H1 (cell line): ENCODE results near the gene PARP1. TPM values are rescaled to one million over a fixed set of nuclear protein-coding genes. Genes with fewer than 3 reads are reported as not detected.

ENCODE experiments used
- CTCF ChIA-PET: fragments of 300-600 bp; sonication (Branson Sonifier 250); formaldehyde crosslinking; loops from one replicate; lab custom pipeline; 2021; ENCODE audit not compliant: partially characterized antibody; lab: Charles Lee
- POLR2A ChIA-PET: fragments of 300-600 bp; sonication (Branson Sonifier 250); formaldehyde crosslinking; loops from one replicate; lab custom pipeline; 2021; ENCODE audit warnings: inconsistent platforms; ENCODE audit not compliant: partially characterized antibody; lab: Charles Lee
- DNase-seq, 2 experiments: peaks; one replicate each; pipeline versions ENCODE4 v3.0.0 to v3.0.0-alpha.2; 2010 to 2022; ENCODE audit warnings: low spot score in 2 of 2, low read depth in 1 of 2, mixed read lengths in 1 of 2
- FAIRE-seq: peaks from 2 replicates; lab custom pipeline; 2011; peaks lifted over from hg19 to GRCh38; lab: Jason Lieb, UNC
- H2AFZ ChIP-seq: 2 replicates; pipeline ENCODE4 v1.8.1; 2012; ENCODE audit warnings: low read length, inconsistent platforms
- H2AK5ac ChIP-seq: 2 replicates; pipeline ENCODE4 v1.6.1; 2013; ENCODE audit warnings: low read depth, low read length
- H2BK120ac ChIP-seq: replicated peaks from 2 replicates; pipeline ENCODE3; 2013; ENCODE audit warnings: low read depth, low read length, inconsistent platforms
- H2BK12ac ChIP-seq: 2 replicates; pipeline ENCODE4 v1.6.1; 2013; ENCODE audit warnings: low read depth, low read length
- H2BK15ac ChIP-seq: 2 replicates; pipeline ENCODE4 v1.6.1; 2013; ENCODE audit warnings: low read length
- H2BK20ac ChIP-seq: 2 replicates; pipeline ENCODE4 v1.6.1; 2013; ENCODE audit warnings: low read length
- H2BK5ac ChIP-seq: 2 replicates; pipeline ENCODE4 v1.6.1; 2013; ENCODE audit warnings: low read depth, low read length
- H3K14ac ChIP-seq: 2 replicates; pipeline ENCODE4 v1.6.1; 2013; ENCODE audit warnings: inconsistent platforms; ENCODE audit not compliant: insufficient read length
- H3K18ac ChIP-seq: 2 replicates; pipeline ENCODE4 v1.6.1; 2013; ENCODE audit warnings: low read length; ENCODE audit errors: extremely low read depth
- H3K23ac ChIP-seq: 2 replicates; pipeline ENCODE4 v1.6.1; 2013; ENCODE audit warnings: inconsistent platforms; ENCODE audit not compliant: insufficient read length
- H3K23me2 ChIP-seq: 2 replicates; pipeline ENCODE4 v1.6.1; 2013; ENCODE audit warnings: low read depth, low read length
- H3K27ac ChIP-seq: 2 replicates; pipeline ENCODE4 v1.6.1; 2011; ENCODE audit warnings: low read depth, low read length, inconsistent platforms
- H3K27me3 ChIP-seq, 4 experiments: replicated peaks in 1 of 4; 1 replicate in 1 of 4; 2 replicates in 3 of 4; pipeline versions ENCODE4 v1.6.1 to v1.8.1; 2011 to 2013; ENCODE audit warnings: low read length in 3 of 4, mild to moderate bottlenecking in 3 of 4, inconsistent platforms in 2 of 4, mixed read lengths in 2 of 4, moderate library complexity in 1 of 4; ENCODE audit not compliant: control insufficient read depth in 3 of 4, insufficient read depth in 3 of 4; ENCODE audit errors: extremely low read depth in 1 of 4
- H3K36me3 ChIP-seq, 4 experiments: 2 replicates each; pipeline versions ENCODE4 v1.6.1 to v1.8.1; 2011 to 2013; ENCODE audit warnings: mild to moderate bottlenecking in 4 of 4, low read length in 3 of 4, moderate library complexity in 2 of 4, control low read depth in 1 of 4, inconsistent platforms in 1 of 4; ENCODE audit not compliant: insufficient read depth in 4 of 4, control insufficient read depth in 2 of 4
- H3K4ac ChIP-seq: replicated peaks from 2 replicates; pipeline ENCODE3; 2013; ENCODE audit warnings: low read length, low read depth, mixed read lengths, inconsistent platforms; ENCODE audit not compliant: insufficient read length
- H3K4me1 ChIP-seq, 4 experiments: replicated peaks in 1 of 4; 1 replicate in 1 of 4; 2 replicates in 3 of 4; pipeline versions ENCODE4 v1.6.1 to v1.8.1; 2011 to 2013; ENCODE audit warnings: low read length in 3 of 4, inconsistent platforms in 2 of 4, mixed read lengths in 1 of 4; ENCODE audit not compliant: insufficient read depth in 4 of 4, control insufficient read depth in 3 of 4
- H3K4me2 ChIP-seq, 2 experiments: 2 replicates each; pipeline versions ENCODE4 v1.6.1 to v1.8.1; 2011 to 2013; ENCODE audit warnings: low read depth in 2 of 2, low read length in 2 of 2, control low read depth in 1 of 2, inconsistent platforms in 1 of 2, mild to moderate bottlenecking in 1 of 2; ENCODE audit not compliant: insufficient read depth in 1 of 2
- H3K4me3 ChIP-seq, 4 experiments: fragments of 200-600, 300-600 bp in 1 of 4; sonication (generic), shearing (Covaris generic), sonication (Bioruptor Twin) in 1 of 4; 2 replicates each; pipeline versions ENCODE4 v1.5.1 to v1.8.1; 2011 to 2016; ENCODE audit warnings: low read length in 4 of 4, low read depth in 3 of 4, control low read depth in 2 of 4, inconsistent platforms in 2 of 4, mild to moderate bottlenecking in 2 of 4, mixed read lengths in 1 of 4, moderate library complexity in 1 of 4; ENCODE audit not compliant: insufficient read depth in 2 of 4; ENCODE audit errors: extremely low read depth in 1 of 4
- H3K56ac ChIP-seq: replicated peaks from 2 replicates; pipeline ENCODE3; 2013; ENCODE audit warnings: low read depth, mild to moderate bottlenecking, mixed read lengths, low read length, inconsistent platforms; ENCODE audit not compliant: insufficient read length
- H3K79me1 ChIP-seq: 2 replicates; pipeline ENCODE4 v1.6.1; 2013; ENCODE audit warnings: low read depth, low read length, control low read depth
- H3K79me2 ChIP-seq, 2 experiments: 2 replicates each; pipeline versions ENCODE4 v1.6.1 to v1.8.1; 2012 to 2013; ENCODE audit warnings: low read length in 2 of 2, mild to moderate bottlenecking in 2 of 2, inconsistent platforms in 1 of 2; ENCODE audit not compliant: insufficient read depth in 2 of 2, control insufficient read depth in 1 of 2
- H3K9ac ChIP-seq, 4 experiments: replicated peaks in 1 of 4; 1 replicate in 1 of 4; 2 replicates in 3 of 4; pipeline versions ENCODE4 v1.6.1 to v1.8.1; 2011 to 2013; ENCODE audit warnings: low read depth in 3 of 4, low read length in 3 of 4, control low read depth in 2 of 4, mild to moderate bottlenecking in 2 of 4, moderate library complexity in 2 of 4, inconsistent platforms in 1 of 4; ENCODE audit errors: extremely low read depth in 1 of 4
- H3K9me3 ChIP-seq, 2 experiments: 2 replicates each; pipeline versions ENCODE4 v1.6.1 to v1.8.1; 2012 to 2013; ENCODE audit warnings: mild to moderate bottlenecking in 2 of 2, moderate library complexity in 2 of 2, control low read depth in 1 of 2, inconsistent platforms in 1 of 2, low read depth in 1 of 2, low read length in 1 of 2, mixed read lengths in 1 of 2; ENCODE audit not compliant: insufficient read depth in 2 of 2
- H4K20me1 ChIP-seq, 2 experiments: replicated peaks in 1 of 2; 2 replicates each; pipeline versions ENCODE3 to v1.8.1; 2011 to 2013; ENCODE audit warnings: inconsistent platforms in 2 of 2, low read length in 2 of 2, mild to moderate bottlenecking in 1 of 2; ENCODE audit not compliant: insufficient read depth in 2 of 2, control insufficient read depth in 1 of 2
- H4K5ac ChIP-seq: 2 replicates; pipeline ENCODE4 v1.6.1; 2013; ENCODE audit warnings: low read length, low read depth, mixed read lengths, inconsistent platforms; ENCODE audit not compliant: insufficient read length
- H4K8ac ChIP-seq: 2 replicates; pipeline ENCODE4 v1.8.0; 2013; ENCODE audit warnings: mild to moderate bottlenecking, moderate library complexity, low read length, inconsistent platforms; ENCODE audit not compliant: insufficient read depth; ENCODE audit errors: extremely low read depth
- H4K91ac ChIP-seq: replicated peaks from 2 replicates; pipeline ENCODE3; 2013; ENCODE audit warnings: low read length, mixed read lengths, inconsistent platforms; ENCODE audit not compliant: insufficient read length
- CEBPB ChIP-seq: IDR thresholded peaks from 2 replicates; pipeline ENCODE4 v1.6.1; 2012; ENCODE audit warnings: low read depth, low read length
- HDAC2 ChIP-seq, 2 experiments: fragments of 300-600 bp in 1 of 2; sonication (generic) in 1 of 2; IDR thresholded peaks; 2 replicates each; pipeline ENCODE4 v1.6.1; 2011 to 2012; ENCODE audit warnings: low read depth in 2 of 2, low read length in 2 of 2, mild to moderate bottlenecking in 2 of 2, moderate library complexity in 2 of 2, borderline replicate concordance in 1 of 2, inconsistent platforms in 1 of 2
- SP2 ChIP-seq: IDR thresholded peaks from 2 replicates; pipeline ENCODE4 v1.6.1; 2012; ENCODE audit warnings: mild to moderate bottlenecking, low read length, inconsistent platforms
- WGBS, 2 experiments: shearing (Covaris generic) in 1 of 2; methylation state at CpG; one replicate each; pipeline versions ENCODE4 v1.1.6 to v1.1.7; 2013 to 2015; ENCODE audit warnings: low lambda C conversion rate in 2 of 2, mixed read lengths in 2 of 2, inconsistent platforms in 1 of 2, low coverage in 1 of 2, missing lambda C conversion rate in 1 of 2; ENCODE audit not compliant: insufficient replicate concordance in 2 of 2, insufficient coverage in 1 of 2, insufficient read length in 1 of 2; ENCODE audit errors: extremely low coverage in 1 of 2, missing lambda C conversion rate in 1 of 2; 5-methylcytosine and 5-hydroxymethylcytosine counted together
- polyA plus RNA-seq, 7 experiments: library from polyadenylated mRNA; depleted of rRNA in 3 of 7; stranded (reverse) in 5 of 7; unstranded in 2 of 7; fragments of >200 nt in 5 of 7; fragments of 200-250 nt in 2 of 7; gene quantifications; 1 replicate in 5 of 7; 2 replicates in 1 of 7; 4 replicates in 1 of 7; pipeline versions ENCODE4 v1.2.1 to v1.2.3, GENCODE V29; 2011 to 2013; ENCODE audit warnings: missing spikeins in 2 of 7, mixed read lengths in 2 of 7
- total RNA-seq: library from RNA; stranded (reverse); fragmentation: NEBNext Ultra II Directional; extraction: Animal tissue kit (Norgen Biotek cat#: 25700); gene quantifications from 2 replicates; pipeline ENCODE4 v1.2.1, GENCODE V29; 2021

The PARP1 gene
- total and polyA plus RNA-seq, 2 of the 8 experiments (the other 6 are each of a cell fraction or from before 2014, with no cell fraction given): 416 to 441 TPM

GRCh38 chr1:226406401-226406881 is 1.5 kb downstream of the PARP1 start:
- Histone ChIP-seq H3K9me3 (no peaks in the 10 kb centered on the region), H3K18ac (peak overlapping the region; percentile 43; the same call in 1 of the 2 replicates), H3K27ac (no peak overlapping the region), H3K14ac (no peak overlapping the region), H2AFZ (no peak overlapping the region), H2AK5ac (no peak overlapping the region), H2BK20ac (no peak overlapping the region), H3K79me1 (peaks cover 11% of the 10 kb centered on the region), H3K4me3 (peak overlapping the region; percentile 57 to 99 (median 92)), H3K23ac (no peak overlapping the region), H4K20me1 (peaks cover 8 to 17% of the 10 kb centered on the region in 2 experiments), H3K4me2 (peak overlapping the region; percentile 94 to 96), H4K8ac (no peak overlapping the region), H3K27me3 (no peaks in the 10 kb centered on the region), H2BK120ac (no peak overlapping the region), H2BK5ac (peak overlapping the region; percentile 28; the same call in 1 of the 2 replicates), H3K36me3 (peaks cover 3 to 13% (median 8%) of the 10 kb centered on the region in 4 experiments), H3K23me2 (peaks cover 14% of the 10 kb centered on the region), H3K79me2 (peaks cover 32 to 55% of the 10 kb centered on the region in 2 experiments), H2BK12ac (peak overlapping the region; percentile 35; the same call in 1 of the 2 replicates), H2BK15ac (no peak overlapping the region), H3K9ac (peak overlapping the region in 3 of 4 experiments; percentile 36 to 73 (median 48); a peak in 6 of 7 replicates), H3K56ac (no peak overlapping the region), H3K4me1 (peaks cover 16 to 32% (median 21%) of the 10 kb centered on the region in 4 experiments), H3K4ac (peak overlapping the region; percentile 7), H4K91ac (no peak overlapping the region), H4K5ac (no peak overlapping the region)
- WGBS, 2 experiments: 15% methylated on average over 10 of the region's 10 CpGs; no CpG with 5 or more reads in 1 of the 2 experiments
- TF ChIP-seq CEBPB (0 out of 2 replicates have a peak, but pooled peaks have one; percentile 35), HDAC2 (IDR thresholded peaks at IDR 0.05; ENCODE audit: borderline replicate concordance in 1 of 2, low read depth in 2 of 2, low read length in 2 of 2) (no peak), SP2 (no peak)
- ChIA-PET POLR2A (interaction anchor here (1.3 to 3.1 kb wide), 6 partner anchors 9 to 114 kb away, joined by 4 to 8 read pairs (median 6); no protein-coding TSS in a partner anchor), CTCF (interaction anchor here (0.7 to 2.8 kb wide), 6 partner anchors 9 to 143 kb away, joined by 3 to 12 read pairs (median 6); no protein-coding TSS in a partner anchor)
- DNase-seq: no peak
- no peak for FAIRE-seq
